Activated CD4-positive, CD25-positive, alpha-beta regulatory T cell treated with anti-CD3 and anti-CD28 coated beads, Interleukin-2, amount 50 U/mL, for 24 hours (primary cell): ENCODE results near the gene HOXD3.

Source experiments
- ATAC-seq, 2 donors: fragments of 150-1000 bp; cut with Tn5 transposase; one replicate each; pipeline ENCODE4 v1.10.0; 2021; ENCODE audit warnings: mild to moderate bottlenecking in 1 of 2, moderate library complexity in 1 of 2

The HOXD3 gene

DNA sequence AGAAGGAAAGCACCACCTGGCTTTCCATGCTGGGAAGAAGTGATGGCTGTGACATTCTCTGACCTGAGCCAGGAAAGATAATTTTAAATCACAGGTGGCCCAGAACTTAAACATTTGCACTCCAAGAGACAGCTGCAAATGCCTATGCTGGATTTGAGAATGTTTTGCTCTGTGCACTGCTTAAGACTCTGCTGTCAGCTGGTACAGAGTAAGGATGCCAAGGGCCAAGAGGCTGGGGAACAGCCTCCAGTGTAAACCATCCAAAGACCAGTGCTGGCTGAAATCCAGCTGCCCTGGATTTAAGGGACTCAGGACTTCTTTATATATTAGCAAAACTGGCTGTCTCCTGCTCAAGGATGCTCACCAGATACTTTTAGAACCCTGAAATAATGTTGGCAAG lies 23.7 kb upstream of the HOXD3 start:
- no peak for ATAC-seq

DNA sequence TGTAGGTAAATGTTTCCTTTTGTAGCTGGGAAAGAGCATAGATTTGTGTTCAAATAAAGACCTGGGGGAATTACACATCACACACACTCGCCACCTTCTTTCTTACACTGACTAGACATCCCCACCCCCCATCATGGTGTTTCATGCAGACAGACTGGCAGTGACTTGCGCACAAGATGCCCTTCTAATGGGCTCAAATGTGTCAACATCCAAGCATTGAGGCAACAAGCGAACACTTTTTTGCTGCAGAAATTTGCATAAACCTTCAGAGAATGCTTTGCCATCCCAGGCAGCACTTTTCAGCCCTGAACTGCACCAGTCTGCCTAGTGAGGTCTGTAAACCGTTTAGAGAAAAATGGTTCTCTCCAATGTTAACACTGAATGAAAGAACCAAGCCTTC lies 23.1 kb upstream of the HOXD3 start:
- no peak for ATAC-seq

GRCh38 chr2:176135035-176135440 lies 22.1 kb upstream of the HOXD3 start:
- no peak for ATAC-seq

GRCh38 chr2:176136374-176137251 lies 20.5 kb upstream of the HOXD3 start:
- no peak for ATAC-seq

DNA sequence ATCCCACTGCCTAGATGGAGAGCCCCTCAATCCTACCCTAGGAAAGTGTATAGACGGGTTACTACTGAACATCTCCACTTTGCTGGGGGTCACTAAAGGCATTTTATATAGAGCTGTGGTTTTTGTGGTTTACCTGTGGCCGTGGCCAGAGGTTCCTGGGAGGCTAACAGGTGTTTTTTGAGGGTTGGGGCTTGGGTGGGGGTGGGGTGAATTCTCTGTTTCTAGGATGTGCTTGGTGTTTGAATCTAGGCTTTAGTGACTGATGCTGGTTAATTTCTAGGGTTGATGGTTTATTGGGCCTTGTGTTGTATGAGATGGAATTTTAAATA lies 19.9 kb upstream of the HOXD3 start:
- ATAC-seq, result no peak

GRCh38 chr2:176137906-176138305 lies 19.2 kb upstream of the HOXD3 start:
- ATAC-seq, result no peak

GRCh38 chr2:176138526-176138922 lies 18.6 kb upstream of the HOXD3 start:
- no peak for ATAC-seq

DNA sequence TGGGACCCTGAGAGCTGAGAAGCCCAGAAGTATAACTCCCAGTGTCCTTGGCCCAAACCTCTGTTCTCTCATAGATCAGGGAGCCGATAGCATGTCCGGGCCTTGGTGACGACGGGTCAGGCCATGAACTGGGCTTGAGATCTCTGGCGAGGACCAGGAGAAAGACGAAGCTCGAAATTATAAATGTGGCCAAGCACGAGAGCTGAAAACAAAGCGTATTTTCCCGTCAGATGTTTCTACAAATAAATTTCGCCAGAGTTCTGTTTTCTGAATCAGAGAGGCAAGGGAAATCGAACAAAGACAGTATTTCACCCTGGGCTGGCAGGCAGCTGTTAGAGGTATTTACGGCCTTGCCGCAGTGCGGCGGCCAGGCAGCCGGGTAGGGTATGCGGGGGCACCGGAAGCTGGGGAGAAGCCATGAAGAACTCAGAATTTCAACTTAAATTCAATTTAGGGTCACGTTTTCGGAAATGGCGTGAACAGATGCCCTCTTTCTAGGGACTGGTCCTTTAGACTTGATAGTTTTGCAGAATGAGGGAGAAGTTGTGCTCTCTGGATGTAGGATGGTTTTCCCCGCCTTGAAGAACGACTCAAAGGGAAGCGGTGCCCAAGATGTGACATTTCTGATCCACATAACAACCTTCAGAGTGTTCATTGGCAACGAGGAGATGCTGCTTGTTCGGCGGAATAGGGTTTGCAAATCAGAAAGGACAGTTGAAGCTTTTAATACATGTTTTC lies 18.0 kb upstream of the HOXD3 start:
- no peak for ATAC-seq

DNA sequence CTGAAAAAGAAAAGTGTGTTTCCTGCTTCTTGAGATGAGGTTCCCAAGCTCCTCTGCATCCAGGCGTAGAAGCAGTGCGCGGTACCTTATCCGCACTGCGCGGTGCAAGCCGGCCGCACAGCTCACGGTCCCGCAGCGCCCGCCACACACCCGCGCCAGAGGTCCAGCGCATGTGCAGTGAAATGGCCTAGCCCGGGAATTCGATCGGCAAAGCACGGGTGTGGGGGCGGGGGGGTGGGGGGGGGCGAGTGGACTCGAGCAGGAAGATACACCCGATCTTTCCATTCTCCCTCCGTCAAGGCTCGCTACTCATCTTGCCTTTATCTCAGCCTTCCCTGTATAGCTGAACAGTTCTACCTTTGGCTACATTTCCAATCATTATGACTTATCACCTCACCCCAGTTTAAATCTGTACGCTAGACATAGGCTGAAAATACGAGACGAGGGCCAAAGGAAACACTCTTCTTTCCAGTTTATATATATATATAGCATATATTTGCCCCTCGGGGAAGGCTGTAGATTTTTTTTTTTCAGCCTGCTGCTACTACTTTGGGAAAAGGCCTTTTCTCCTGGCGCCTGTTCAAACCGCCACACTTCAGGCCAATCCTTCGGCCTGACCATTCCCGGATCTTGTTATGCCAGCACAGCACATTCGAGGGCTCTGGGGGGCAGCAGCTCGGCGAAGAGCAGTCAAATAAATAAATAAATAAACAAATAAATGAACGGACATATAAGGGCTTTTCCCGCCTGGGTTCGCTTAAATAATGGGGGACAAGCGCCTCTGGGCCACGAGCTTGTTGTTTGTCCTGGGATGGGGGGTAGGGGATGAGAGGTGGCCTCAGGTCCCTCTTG lies 17.2 kb upstream of the HOXD3 start:
- ATAC-seq, result no peak

GRCh38 chr2:176140513-176141317 lies 16.4 kb upstream of the HOXD3 start:
- ATAC-seq, result peak; percentile 63 to 67

- ATAC-seq, result no peak
These were observed 14.8 kb upstream of the HOXD3 start for GRCh38 chr2:176142281-176142680.

GRCh38 chr2:176145085-176145969 lies 11.8 kb upstream of the HOXD3 start:
- ATAC-seq, result no peak

DNA sequence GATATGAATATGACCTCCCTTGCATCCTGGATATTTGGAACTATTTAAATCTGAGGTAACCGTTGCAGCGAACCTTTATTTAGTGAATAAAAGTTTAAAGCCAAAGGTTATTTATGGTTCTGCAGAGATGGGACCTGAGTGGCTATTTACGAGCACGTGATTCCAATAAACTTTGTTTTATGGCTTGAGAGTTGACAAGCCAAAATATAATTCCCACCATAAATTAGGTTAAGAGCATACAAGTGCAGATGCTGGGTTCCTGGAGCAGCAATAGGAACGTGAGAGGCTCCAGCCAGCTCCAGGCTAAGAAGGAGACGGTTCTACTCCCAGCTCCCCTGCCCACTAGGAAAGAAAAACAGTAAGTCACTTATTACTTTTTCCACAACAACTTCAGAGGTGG lies 11.0 kb upstream of the HOXD3 start:
- no peak for ATAC-seq

GRCh38 chr2:176146645-176147044 lies 10.5 kb upstream of the HOXD3 start:
- ATAC-seq, result no peak

- no peak for ATAC-seq
These were observed 9.8 kb upstream of the HOXD3 start for GRCh38 chr2:176147210-176147799.

- no peak for ATAC-seq
These were observed 9.2 kb upstream of the HOXD3 start for GRCh38 chr2:176147800-176148496.

GRCh38 chr2:176148751-176149421 lies 8.2 kb upstream of the HOXD3 start:
- ATAC-seq, result no peak

DNA sequence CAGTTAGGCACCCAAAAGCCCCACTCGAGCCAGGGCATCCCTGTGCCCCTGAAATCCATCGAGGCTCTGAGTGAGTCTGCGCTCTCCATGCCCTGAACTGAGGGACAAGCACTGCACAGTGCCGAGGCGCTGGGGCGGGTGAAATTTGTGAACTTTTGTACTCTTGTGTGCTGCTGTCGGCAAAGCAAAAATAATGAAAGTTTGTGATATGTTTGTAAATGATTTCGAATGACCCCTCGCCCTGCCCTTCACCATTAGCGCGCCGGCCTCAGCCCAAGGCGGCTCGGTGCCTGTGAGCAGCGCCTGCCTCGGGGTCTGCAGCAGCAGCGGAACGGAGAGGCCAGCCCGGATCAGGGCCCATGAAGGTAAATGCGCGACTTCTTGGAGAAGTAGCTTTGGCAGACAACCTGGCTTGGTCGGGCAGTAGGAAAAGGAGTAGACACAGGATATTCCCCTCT lies 7.6 kb upstream of the HOXD3 start:
- no peak for ATAC-seq

DNA sequence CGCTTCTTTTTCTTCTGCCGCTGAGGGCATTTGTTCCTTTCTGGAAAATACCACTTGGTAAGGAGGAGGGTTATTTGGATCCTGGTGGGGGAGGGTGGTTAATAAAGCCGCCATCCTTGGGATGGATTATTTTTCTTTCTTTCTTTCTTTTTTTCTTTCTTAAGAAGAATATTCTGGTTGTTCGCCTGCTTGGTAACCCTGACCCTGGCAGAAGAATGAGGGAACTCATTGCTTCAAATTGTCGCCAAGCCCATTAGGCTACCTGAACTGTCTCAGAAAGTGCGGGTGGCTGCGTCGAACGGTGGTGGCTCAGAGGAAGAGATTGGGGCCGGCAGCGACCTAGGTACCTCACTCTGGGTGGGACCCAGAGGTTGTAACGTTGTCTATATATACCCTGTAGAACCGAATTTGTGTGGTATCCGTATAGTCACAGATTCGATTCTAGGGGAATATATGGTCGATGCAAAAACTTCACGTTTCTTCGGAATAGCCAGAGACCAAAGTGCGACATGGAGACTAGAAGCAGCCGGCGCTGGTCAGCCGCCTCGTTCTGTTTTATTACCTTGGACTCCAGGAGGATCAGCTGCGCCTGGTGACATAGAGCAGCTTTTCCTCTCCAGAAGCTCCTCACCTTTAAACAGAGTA lies 7.0 kb upstream of the HOXD3 start:
- no peak for ATAC-seq
